Hepatocyte (in vitro differentiated cells): ENCODE results near the gene STK39.

ENCODE experiments used
- CTCF ChIP-seq: fragments of 200-600 bp; sonication (generic); IDR thresholded peaks from 2 replicates; pipeline ENCODE4 v1.5.1; 2016; ENCODE audit warnings: antibody characterized with exemption, mild to moderate bottlenecking; ENCODE audit not compliant: poor library complexity
- EZH2 ChIP-seq: fragments of 200-600 bp; sonication (generic); IDR thresholded peaks from 2 replicates; pipeline ENCODE4 v1.6.1; 2016; ENCODE audit warnings: antibody characterized with exemption, mild to moderate bottlenecking, borderline replicate concordance
- EZH2phosphoT487 ChIP-seq: fragments of 200-600 bp; sonication (generic); IDR thresholded peaks from one replicate; pipeline ENCODE4 v1.6.1; 2018; ENCODE audit warnings: antibody characterized with exemption, mild to moderate bottlenecking, low read depth, moderate library complexity; ENCODE audit not compliant: unreplicated experiment, severe bottlenecking

GRCh38 chr2:167924556-167924955, 322.8 kb downstream of the STK39 start:
- TF ChIP-seq CTCF, result no peak
- TF ChIP-seq EZH2, result no peak
- no peak for TF ChIP-seq EZH2phosphoT487
